NCI-H345 (cell line): ENCODE measurements around the gene CELA3B.
"Not testable (repeated sequence)": the region's sequence is repeated elsewhere in the genome, so short reads cannot be mapped to it uniquely, and the experiment has no call there.

Source experiments
- DNase-seq: peaks from one replicate; lab custom pipeline; 2025; lab: John Stamatoyannopoulos, UW

CELA3B gene

DNA sequence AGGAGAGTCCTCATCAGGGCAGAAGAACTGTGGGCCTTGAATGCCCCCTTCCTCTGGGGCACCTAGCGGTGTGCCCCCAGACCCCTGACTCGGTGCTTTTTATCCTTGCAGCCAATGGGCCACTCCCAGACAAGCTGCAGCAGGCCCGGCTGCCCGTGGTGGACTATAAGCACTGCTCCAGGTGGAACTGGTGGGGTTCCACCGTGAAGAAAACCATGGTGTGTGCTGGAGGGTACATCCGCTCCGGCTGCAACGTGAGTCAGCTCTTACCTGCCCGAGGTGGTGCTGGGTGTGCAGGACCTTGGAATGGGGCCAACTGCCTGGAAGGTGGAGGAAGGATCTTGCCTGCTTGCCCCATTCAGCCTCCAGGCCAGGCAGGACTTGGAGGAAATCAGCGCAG, 30.4 kb downstream of the CELA3B start:
- DNase-seq, result not testable (repeated sequence)

DNA sequence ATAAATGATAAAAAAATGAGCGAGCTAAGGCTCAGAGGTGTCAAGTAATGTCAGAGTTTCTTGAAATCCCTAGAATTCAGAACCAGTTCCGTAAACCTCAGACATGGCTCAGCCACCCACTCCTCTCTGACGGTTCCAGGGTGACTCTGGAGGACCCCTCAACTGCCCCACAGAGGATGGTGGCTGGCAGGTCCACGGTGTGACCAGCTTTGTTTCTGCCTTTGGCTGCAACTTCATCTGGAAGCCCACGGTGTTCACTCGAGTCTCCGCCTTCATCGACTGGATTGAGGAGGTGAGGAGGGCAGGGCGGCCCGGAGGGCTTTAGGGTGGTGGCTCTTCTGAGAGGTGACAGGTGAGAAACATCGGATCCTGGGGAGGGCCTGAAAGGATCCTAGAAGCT, 32.7 kb downstream of the CELA3B start:
- DNase-seq, result not testable (repeated sequence)

DNA sequence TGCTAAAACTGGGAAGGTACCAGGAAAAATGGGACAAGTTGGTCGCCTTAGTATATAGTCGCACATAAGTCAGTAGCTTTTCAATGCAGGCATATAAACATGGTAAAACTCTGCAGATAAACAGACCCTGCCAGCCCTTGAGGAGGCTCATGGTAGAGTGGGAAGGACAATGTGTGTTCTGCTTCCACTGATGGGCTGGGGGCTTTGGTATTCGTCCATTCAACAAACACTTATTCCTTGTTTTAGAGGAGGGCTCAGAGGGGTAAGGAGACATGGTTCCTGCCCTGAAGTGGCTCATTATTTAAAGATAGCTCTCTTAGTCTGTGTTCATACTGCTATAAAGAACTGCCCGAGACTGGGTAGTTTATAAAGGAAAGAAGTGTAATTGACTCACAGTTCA, 35.9 kb downstream of the CELA3B start:
- DNase-seq, result not testable (repeated sequence)

- DNase-seq, result not testable (repeated sequence)
Observed at GRCh38 chr1:22014575-22015206, 37.9 kb downstream of the CELA3B start.

GRCh38 chr1:22018583-22019559, 42.0 kb downstream of the CELA3B start:
- DNase-seq, result no peak

DNA sequence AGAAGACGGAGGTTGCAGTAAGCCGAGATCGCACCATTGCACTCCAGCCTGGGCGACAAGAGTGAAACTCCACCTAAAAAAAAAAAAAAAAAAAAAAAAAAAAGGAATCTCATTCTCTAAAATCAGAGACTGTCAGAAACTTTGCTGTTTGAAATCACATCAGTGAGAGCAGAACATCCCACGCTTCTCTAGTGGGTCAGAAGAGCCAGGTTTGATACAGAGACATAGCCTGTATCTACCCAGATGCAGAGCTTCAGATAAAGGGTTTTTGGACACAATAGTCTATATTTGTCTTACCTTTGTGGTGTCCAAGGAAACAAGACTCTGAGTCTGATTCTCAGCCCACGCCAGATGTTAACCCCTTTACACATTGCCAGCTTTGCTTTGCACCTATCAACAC, 44.2 kb downstream of the CELA3B start:
- no peak for DNase-seq

DNA sequence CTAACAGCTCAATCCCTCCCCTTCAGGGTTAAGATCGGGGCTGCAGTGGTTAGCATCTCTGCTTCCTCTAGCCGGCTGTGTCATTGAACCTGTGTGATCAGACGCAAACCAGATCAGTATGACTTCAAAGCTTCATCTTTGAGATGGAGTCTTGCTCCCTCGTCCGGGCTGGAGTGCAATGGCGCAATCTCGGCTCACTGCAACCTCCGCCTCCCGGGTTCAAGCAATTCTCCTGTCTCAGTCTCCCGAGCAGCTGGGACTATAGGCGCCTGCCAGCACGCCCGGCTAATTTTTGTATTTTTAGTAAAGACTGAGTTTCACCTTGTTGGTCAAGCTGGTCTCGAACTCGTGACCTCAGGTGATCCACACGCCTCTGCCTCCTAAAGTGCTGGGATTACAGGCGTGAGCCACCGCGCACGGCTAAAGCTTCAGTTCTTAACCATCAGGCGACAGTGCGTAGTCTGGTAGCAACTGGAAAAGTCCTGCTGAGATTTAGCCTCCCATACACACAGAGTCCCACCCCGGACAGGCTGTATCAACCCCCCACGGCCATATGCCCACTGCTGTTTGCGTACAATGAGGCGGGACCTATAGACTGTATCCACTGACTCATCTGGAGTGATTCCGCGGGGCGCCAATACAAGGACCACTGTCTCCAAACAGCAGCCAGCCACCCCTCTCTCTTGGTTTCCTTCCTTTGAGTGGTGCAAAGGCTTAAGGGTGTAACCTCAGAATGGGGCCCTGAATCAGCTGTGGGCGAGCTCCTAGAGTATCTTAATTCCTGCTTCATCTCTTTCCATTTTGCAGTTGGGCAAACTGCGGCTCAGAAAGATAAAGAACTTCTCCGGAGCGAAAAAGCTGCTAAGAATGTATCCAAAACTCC, 47.9 kb downstream of the CELA3B start:
- peak; percentile 86 for DNase-seq

DNA sequence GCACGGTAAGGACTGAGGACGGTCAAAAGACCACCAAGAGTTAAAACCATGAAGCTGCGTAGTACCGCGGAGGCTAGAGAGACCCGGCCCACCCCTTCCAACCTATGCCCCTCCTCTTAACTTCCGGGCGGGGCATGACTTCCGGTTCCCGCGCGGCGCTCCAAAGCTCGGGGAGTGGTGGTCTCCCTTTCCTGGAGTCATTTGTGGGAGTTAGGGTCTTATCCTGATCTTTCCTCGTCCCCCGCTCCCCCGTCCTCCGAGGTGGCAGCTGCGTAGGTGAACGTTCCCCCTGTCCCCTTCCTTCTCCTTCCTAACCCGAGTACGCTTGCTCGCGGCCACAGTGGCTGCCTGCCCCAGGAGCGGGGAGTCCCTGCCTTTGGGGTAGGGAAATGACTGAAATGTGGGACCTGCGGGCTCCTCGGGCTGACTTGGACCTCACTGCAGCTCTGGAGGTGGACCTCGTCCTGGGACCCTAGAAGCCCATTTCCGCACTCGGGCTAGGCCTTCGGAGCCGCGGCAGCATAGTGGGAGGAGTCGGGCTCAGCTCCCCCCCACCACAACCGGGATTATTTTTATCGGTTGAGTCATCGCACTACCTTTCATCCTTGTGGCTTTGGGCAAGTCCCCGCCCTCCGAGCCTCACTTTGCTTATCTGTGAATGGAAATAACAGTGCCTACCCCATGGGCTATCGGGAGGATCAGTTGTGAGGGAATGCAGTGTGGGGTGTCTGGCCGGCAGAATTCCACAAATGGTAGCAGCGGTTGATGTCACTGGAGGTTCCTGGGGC, 48.7 kb downstream of the CELA3B start:
- DNase-seq, result peak; percentile 94

DNA sequence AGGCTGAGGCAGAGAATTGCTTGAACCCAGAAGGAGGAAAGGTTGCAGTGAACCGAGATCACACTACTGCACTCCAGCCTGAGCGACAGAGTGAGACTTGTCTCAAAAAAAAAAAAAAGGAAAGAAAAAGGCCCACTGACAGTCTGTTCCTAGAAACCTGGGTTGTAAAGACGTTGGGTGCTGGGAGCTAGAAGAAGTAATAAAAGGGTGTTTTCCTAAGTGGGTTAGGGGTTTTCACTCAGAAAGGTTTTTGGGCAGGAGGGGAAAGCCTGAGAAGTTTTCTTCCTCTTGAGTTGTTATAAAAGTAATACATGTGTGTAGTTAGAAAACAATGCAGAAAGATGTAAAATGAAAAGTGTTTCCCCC, 50.1 kb downstream of the CELA3B start:
- no peak for DNase-seq

DNA sequence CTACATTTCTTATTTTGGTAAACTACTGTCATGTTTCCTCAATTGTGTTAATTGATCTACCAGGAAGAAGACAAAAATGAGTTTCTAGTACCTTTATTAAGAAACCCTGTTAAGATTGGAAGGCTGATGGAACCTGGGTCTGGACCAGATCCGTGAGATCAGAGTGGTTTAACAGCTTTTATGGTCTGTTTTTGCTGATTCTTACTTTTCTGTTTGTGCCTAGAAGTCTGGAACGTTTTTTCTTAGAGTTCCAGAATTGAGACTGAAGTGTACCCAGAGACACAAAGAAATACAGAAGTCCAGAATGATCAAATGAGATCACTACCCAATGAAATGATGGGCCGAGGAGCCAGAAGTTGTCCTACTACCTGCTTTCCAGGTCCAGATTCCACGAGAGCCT, 53.2 kb downstream of the CELA3B start:
- DNase-seq, result no peak

DNA sequence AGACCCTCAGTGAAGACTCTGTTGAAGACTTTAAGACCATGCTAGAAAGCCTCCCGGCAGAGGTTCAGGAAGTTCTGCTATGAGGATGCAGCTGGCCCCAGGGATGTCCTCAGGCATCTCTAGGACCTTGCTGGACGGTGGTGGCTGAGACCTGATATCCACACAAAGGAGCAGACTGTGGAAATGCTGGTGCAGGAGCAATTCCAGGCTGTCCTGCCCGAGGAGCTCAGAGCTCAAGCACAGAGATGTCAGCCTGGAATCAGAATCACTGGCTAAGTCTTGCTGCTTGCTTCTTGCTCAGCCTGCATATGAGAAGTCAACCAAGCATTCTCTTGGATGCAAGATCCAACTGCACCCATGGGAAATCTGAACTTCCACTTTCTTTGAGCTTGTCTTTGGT, 53.7 kb downstream of the CELA3B start:
- no peak for DNase-seq

DNA sequence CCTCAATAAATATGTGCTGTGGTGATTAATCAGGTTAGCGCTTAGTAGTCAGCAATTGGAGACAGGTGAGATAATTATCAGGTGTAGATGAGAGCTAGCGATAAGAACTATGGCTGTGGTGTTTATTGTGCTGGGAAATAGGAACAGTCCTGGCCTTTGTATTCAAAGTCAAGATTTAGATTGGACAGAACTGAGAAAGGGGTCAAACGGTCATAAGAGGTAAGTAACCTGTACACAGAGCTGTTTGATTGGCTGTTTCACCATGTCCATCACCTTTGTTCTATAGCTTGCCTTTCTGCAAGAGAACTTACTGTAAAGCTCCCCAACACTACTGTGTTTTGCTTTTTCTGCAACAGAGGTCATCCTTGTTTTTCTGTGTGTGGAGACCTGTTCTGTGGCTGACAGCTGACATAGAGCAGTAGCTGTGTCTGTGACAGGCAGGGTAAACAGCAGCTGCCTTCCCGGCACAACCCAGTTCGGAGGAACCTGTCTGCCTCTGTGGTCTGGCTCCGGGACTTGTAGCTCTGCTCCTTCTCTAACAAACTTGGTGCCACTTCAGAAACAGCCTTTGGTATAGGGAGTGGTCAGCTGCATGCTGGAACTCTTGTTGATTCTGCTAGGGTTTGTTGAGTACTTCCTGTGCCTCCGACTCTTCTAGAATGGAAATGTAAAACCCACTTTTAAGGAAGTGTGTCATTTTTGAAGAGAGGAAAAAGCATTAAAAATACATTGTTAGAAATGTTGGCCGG, 54.6 kb downstream of the CELA3B start:
- DNase-seq, result no peak

- not testable (repeated sequence) for DNase-seq
Observed at GRCh38 chr1:22034834-22035233, 58.0 kb downstream of the CELA3B start.

DNA sequence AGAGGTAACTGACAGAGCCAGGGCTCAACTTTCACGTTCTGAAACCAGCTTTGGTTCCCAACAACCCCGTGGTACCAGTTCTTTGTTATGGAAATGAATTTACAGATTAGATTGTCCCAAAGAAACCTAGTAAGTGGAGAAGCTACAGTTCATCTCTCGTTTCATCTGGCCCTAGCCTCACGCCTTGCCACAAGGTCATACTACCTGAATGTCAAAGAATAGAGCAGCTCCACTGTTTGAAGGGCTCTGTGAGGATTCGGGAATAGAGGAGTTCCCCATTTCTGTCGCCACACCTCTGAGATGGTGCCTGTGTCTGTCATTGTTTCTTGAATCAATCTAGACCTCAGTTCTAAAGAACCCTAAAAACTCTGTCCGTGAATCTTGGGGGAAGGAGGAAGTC, 60.7 kb downstream of the CELA3B start:
- DNase-seq, result no peak

DNA sequence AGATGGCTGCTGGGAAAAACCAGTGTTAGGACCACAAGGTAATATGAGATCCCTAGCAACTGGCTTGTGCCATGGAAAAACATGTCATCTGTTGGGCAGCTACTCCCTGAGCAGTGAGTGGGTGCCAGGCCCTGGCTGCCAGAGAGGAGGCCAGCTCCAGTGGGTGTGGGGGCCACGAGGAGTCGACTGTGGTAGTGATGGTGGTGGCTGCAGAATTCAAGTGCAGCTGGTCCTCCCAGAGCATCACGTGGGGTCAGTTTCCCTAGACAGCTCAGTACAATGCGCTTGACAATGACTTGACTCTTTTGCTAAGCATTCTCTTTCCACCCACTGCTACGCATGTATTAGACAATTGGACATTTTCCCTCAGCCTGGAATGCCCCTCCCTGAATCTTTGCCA, 61.2 kb downstream of the CELA3B start:
- no peak for DNase-seq
